Osteoblast (primary cell): ENCODE results near the gene RDH11. TPM values are rescaled to one million over a fixed set of nuclear protein-coding genes. Genes with fewer than 3 reads are reported as not detected.
A peak's percentile ranks its signal among the peaks of the same experiment; 100 is the strongest.

Experiments
- DNase-seq: peaks from one replicate; pipeline ENCODE4 v3.0.0; 2011; ENCODE audit warnings: low spot score, mixed read lengths; ENCODE audit not compliant: insufficient read length; ENCODE audit errors: missing footprints
- H2AFZ ChIP-seq: 2 replicates; pipeline ENCODE4 v1.6.0; 2011; ENCODE audit warnings: mild to moderate bottlenecking, low read length
- H3K27ac ChIP-seq: 2 replicates; pipeline ENCODE4 v1.5.1; 2011; ENCODE audit warnings: mild to moderate bottlenecking, low read depth, low read length, moderate library complexity
- H3K27me3 ChIP-seq: 2 replicates; pipeline ENCODE4 v1.6.0; 2012; ENCODE audit warnings: mild to moderate bottlenecking, control low read depth, inconsistent platforms, low read length, moderate library complexity; ENCODE audit not compliant: insufficient read depth
- H3K36me3 ChIP-seq: 2 replicates; pipeline ENCODE4 v1.5.1; 2011; ENCODE audit warnings: mild to moderate bottlenecking, low read length, control low read depth, moderate library complexity; ENCODE audit not compliant: insufficient read depth
- H3K4me1 ChIP-seq: 2 replicates; pipeline ENCODE4 v1.5.1; 2011; ENCODE audit warnings: mild to moderate bottlenecking, low read length, control low read depth, moderate library complexity; ENCODE audit not compliant: insufficient read depth
- H3K4me2 ChIP-seq: 2 replicates; pipeline ENCODE4 v1.6.0; 2011; ENCODE audit warnings: mild to moderate bottlenecking, low read length; ENCODE audit not compliant: insufficient read depth
- H3K4me3 ChIP-seq: fragments of 200-600 bp; sonication (generic); 3 replicates; pipeline ENCODE4 v1.5.1; 2012; ENCODE audit warnings: mild to moderate bottlenecking, low read length, inconsistent platforms; ENCODE audit not compliant: insufficient read depth
- H3K79me2 ChIP-seq: 2 replicates; pipeline ENCODE4 v1.6.0; 2012; ENCODE audit warnings: mild to moderate bottlenecking, low read length, control low read depth, inconsistent platforms; ENCODE audit not compliant: insufficient read depth
- H3K9me3 ChIP-seq: 2 replicates; pipeline ENCODE4 v1.5.1; 2011; ENCODE audit warnings: low read depth, low read length, control low read depth
- H4K20me1 ChIP-seq: 2 replicates; pipeline ENCODE4 v1.6.0; 2012; ENCODE audit warnings: mild to moderate bottlenecking, low read length, control low read depth; ENCODE audit not compliant: insufficient read depth
- total RNA-seq: library from RNA; depleted of rRNA; stranded (reverse); fragments of >200 nt; gene quantifications from 2 replicates; pipeline ENCODE4 v1.2.3, GENCODE V29; 2012
- TF ChIP-seq, protein P1 (sequence below): IDR thresholded peaks from 2 replicates; pipeline ENCODE4 v1.5.1; 2011; ENCODE audit warnings: mild to moderate bottlenecking, low read depth, low read length, moderate library complexity; ENCODE audit errors: extremely low read depth

The RDH11 gene
- total RNA-seq, 1 donor = 143 TPM

DNA sequence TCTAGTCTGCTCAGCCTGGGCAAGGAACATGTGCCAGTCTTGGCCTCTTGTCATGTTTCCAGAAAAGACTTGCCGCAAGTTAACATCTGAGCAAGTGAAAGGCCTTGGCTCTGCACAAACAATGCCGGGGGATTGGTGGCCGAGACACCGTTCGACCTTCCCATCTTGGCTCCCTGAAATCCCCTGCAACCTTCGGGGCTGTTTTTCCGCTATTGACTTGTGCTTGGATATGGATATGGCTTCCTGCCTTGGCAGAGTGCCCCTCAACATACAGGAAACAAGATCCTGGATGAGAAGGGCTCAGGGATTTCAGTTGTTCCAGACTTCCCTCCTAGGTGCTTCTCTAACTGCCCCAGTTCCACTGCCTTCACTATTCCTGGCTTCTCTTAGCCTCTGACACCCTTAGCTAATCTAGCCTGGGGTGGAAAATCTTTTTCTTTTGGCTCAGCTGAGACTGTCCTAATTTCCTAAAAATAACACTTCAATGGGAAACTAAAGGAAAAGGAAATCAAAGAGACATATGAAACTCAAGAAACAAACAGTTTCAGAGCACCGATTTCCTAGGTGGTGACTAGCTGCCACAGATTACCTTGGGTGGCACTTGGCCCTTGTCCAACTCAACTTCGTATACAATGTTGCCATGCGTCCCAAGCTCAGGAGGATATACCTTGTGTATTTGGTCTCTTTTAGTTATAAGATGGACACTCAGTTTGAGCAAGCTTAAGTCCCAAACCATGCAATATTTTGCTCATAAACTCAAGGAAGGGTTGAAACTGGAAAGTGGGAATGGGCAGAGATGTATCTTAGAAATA is 40.0 kb upstream of the RDH11 start:
- peak; percentile 37 for DNase-seq
- H3K27ac ChIP-seq = no peak overlapping the region

DNA sequence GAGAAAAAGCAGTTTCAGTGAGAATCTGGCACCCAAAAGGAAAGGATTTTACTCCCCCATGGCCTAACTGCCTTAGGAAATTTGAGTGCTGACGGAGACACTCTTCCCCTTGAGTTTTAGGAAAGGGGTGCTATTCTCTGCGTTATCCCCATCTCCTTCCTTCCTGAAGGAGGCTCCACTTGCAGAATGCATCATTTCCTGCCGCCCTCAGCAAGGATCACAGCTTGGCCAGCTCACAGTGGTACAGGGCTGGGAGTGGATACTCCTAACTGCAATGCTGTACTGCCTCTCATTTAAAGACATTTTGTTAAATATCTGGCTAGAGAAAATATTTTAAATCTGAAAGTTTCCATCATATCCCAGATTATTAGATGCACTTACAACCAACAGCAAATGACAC is 39.1 kb upstream of the RDH11 start:
- Histone ChIP-seq H3K9me3 (no peaks in the 10 kb centered on the region), H4K20me1 (no peaks in the 10 kb centered on the region), H3K36me3 (no peaks in the 10 kb centered on the region), H3K27ac (no peak overlapping the region), H3K79me2 (no peaks in the 10 kb centered on the region), H3K4me2 (no peak overlapping the region), H2AFZ (peak overlapping the region; percentile 66), H3K27me3 (peaks cover 3% of the 10 kb centered on the region), H3K4me3 (no peak overlapping the region), H3K4me1 (peaks cover 10% of the 10 kb centered on the region)
- DNase-seq = peak; percentile 59
- TF ChIP-seq, protein P1, sequence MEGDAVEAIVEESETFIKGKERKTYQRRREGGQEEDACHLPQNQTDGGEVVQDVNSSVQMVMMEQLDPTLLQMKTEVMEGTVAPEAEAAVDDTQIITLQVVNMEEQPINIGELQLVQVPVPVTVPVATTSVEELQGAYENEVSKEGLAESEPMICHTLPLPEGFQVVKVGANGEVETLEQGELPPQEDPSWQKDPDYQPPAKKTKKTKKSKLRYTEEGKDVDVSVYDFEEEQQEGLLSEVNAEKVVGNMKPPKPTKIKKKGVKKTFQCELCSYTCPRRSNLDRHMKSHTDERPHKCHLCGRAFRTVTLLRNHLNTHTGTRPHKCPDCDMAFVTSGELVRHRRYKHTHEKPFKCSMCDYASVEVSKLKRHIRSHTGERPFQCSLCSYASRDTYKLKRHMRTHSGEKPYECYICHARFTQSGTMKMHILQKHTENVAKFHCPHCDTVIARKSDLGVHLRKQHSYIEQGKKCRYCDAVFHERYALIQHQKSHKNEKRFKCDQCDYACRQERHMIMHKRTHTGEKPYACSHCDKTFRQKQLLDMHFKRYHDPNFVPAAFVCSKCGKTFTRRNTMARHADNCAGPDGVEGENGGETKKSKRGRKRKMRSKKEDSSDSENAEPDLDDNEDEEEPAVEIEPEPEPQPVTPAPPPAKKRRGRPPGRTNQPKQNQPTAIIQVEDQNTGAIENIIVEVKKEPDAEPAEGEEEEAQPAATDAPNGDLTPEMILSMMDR = no peak

More for the DNA sequence above, 40.0 kb upstream of the RDH11 start:
- Histone ChIP-seq H3K27me3 (no peaks in the 10 kb centered on the region), H3K4me3 (no peak overlapping the region), H3K79me2 (no peaks in the 10 kb centered on the region), H3K9me3 (no peaks in the 10 kb centered on the region), H3K4me2 (no peak overlapping the region), H4K20me1 (no peaks in the 10 kb centered on the region), H3K4me1 (peaks cover 10% of the 10 kb centered on the region), H2AFZ (no peak overlapping the region), H3K36me3 (no peaks in the 10 kb centered on the region)
- TF ChIP-seq, protein P1 = no peak

DNA sequence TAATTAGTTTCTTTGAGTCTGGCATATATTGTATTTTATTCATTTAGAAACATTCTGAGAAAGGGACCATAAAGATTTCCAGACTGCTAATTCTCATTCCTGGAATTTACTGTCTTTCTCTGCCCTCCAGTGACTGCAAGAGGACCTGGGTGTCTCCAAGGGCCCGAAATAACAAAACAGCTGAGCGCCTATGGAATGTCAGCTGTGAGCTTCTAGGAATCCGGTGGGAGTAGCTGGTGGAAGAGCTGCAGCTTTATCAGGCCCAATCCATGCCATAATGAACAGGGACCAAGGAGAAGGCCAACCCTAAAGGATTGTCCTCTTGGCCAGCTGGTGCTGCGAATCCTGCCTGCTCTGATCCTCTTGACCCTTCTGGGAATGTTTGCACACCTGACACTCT is 38.1 kb upstream of the RDH11 start:
- no peaks in the 10 kb centered on the region for H3K4me1 ChIP-seq
- H3K27ac ChIP-seq = no peak overlapping the region
- no peaks in the 10 kb centered on the region for H4K20me1 ChIP-seq
- no peak overlapping the region for H2AFZ ChIP-seq
- H3K27me3 ChIP-seq = peaks cover 11% of the 10 kb centered on the region
- no peaks in the 10 kb centered on the region for H3K9me3 ChIP-seq
- no peaks in the 10 kb centered on the region for H3K79me2 ChIP-seq
- no peaks in the 10 kb centered on the region for H3K36me3 ChIP-seq
- TF ChIP-seq, protein P1 = no peak
- H3K4me3 ChIP-seq = no peak overlapping the region
- DNase-seq = no peak
- no peak overlapping the region for H3K4me2 ChIP-seq

DNA sequence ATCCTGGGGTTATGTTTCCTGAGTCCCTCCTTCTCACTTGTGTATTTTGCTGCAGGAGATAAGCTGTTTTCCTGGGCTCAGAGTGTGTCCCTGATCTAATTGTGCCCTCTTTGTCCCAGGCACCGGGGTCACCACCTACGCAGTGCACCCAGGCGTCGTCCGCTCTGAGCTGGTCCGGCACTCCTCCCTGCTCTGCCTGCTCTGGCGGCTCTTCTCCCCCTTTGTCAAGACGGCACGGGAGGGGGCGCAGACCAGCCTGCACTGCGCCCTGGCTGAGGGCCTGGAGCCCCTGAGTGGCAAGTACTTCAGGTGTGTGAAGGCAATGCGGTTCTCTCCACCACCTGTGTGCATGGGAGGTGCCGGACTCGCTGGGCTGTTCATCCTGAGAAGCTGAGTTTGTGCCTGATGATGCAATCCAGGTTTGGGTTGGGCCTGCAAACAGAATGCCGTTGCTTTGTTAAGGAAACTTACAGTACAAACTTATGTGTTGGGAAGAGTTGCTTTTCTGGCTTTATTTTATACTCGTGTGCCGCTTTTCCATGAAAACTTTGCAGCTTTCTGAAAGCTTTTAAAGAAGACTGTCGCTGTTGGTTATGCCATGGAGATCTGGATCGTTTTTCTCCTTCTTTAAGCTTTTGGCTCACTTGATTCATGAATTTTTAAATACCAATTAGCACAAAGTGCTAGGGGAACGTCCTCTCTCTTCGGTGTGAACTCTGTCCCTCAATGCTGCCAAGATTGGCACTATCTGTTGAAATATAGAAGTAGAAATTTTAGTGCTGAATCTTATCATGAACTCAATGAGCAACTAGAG is 33.7 kb upstream of the RDH11 start:
- no peak overlapping the region for H2AFZ ChIP-seq
- peaks cover 36% of the 10 kb centered on the region for H3K27me3 ChIP-seq
- no peaks in the 10 kb centered on the region for H3K9me3 ChIP-seq
- H4K20me1 ChIP-seq = no peaks in the 10 kb centered on the region
- no peak overlapping the region for H3K4me2 ChIP-seq
- no peak for DNase-seq
- H3K36me3 ChIP-seq = no peaks in the 10 kb centered on the region
- H3K4me1 ChIP-seq = no peaks in the 10 kb centered on the region
- H3K27ac ChIP-seq = no peak overlapping the region
- no peak overlapping the region for H3K4me3 ChIP-seq
- no peaks in the 10 kb centered on the region for H3K79me2 ChIP-seq
- TF ChIP-seq, protein P1 = no peak
